Astrocyte of the cerebellum (primary cell): ENCODE data around the gene NOVA1.

Experiments used
- DNase-seq: peaks from one replicate; pipeline ENCODE4 v3.0.0-alpha.2; 2011; ENCODE audit warnings: low read depth
- H3K4me3 ChIP-seq: 2 replicates; pipeline ENCODE4 v1.5.1; 2011; ENCODE audit warnings: mild to moderate bottlenecking, low read depth, low read length, moderate library complexity
- CTCF ChIP-seq: IDR thresholded peaks from 2 replicates; pipeline ENCODE4 v1.5.1; 2012; ENCODE audit warnings: low read length, low read depth, moderate library complexity, mild to moderate bottlenecking; ENCODE audit errors: missing control alignments
- in situ Hi-C: cut with HindIII; loops from 2 replicates; pipeline ENCODE4 v1.10.0; 2017; ENCODE audit warnings: low sequenced_read_pairs

Gene NOVA1

GRCh38 chr14:26598672-26599131, 869 bp upstream of the NOVA1 start:
- DNase-seq, result no peak
- peak overlapping the region; percentile 71 for H3K4me3 ChIP-seq
- no peak for TF ChIP-seq CTCF
- in situ Hi-C loops, result no loop called here

- in situ Hi-C loops, result no loop called here
- no peak for TF ChIP-seq CTCF
- DNase-seq, result peak; percentile 87
- peak overlapping the region; percentile 71 for H3K4me3 ChIP-seq
Measured at GRCh38 chr14:26598081-26598671, 343 bp upstream of the NOVA1 start.

- in situ Hi-C loops, result no loop called here
- DNase-seq, result no peak
- TF ChIP-seq CTCF, result no peak
- H3K4me3 ChIP-seq, result peak overlapping the region; percentile 71
Measured at GRCh38 chr14:26597071-26597588, 703 bp downstream of the NOVA1 start.

- no peak for DNase-seq
- TF ChIP-seq CTCF, result no peak
- in situ Hi-C loops, result no loop called here
- peak overlapping the region; percentile 71 for H3K4me3 ChIP-seq
Measured at GRCh38 chr14:26596543-26597061, 1.2 kb downstream of the NOVA1 start.

- in situ Hi-C loops, result no loop called here
- H3K4me3 ChIP-seq, result peak overlapping the region; percentile 71
- DNase-seq, result no peak
- TF ChIP-seq CTCF, result no peak
Measured at GRCh38 chr14:26595926-26596542, 1.8 kb downstream of the NOVA1 start.

- no peak overlapping the region for H3K4me3 ChIP-seq
- in situ Hi-C loops, result no loop called here
Measured at GRCh38 chr14:26594756-26595545, 2.9 kb downstream of the NOVA1 start.

More at GRCh38 chr14:26594756-26595545, 2.9 kb downstream of the NOVA1 start:
- no peak for DNase-seq
- no peak for TF ChIP-seq CTCF
